Islet precursor cell (in vitro differentiated cells): ENCODE measurements around the gene IL12RB1.
"Not testable (repeated sequence)": the region's sequence is repeated elsewhere in the genome, so short reads cannot be mapped to it uniquely, and the experiment has no call there.

Experiments
- DNase-seq: peaks from one replicate; pipeline ENCODE4 v3.0.0-alpha.2; 2018

The IL12RB1 gene

GRCh38 chr19:18110609-18111232, 24.0 kb upstream of the IL12RB1 start:
- peak; percentile 43 for DNase-seq

- peak; percentile 63 for DNase-seq
These were observed 23.2 kb upstream of the IL12RB1 start for GRCh38 chr19:18109733-18110608.

- DNase-seq, result no peak
These were observed 22.6 kb upstream of the IL12RB1 start for GRCh38 chr19:18109341-18109732.

- DNase-seq, result no peak
These were observed 22.2 kb upstream of the IL12RB1 start for GRCh38 chr19:18108897-18109296.

- no peak for DNase-seq
These were observed 20.5 kb upstream of the IL12RB1 start for GRCh38 chr19:18107235-18107634.

GRCh38 chr19:18105259-18105658, 18.5 kb upstream of the IL12RB1 start:
- DNase-seq, result not testable (repeated sequence)

- DNase-seq, result no peak
These were observed 18.0 kb upstream of the IL12RB1 start for GRCh38 chr19:18104793-18105131.

GRCh38 chr19:18102916-18103542, 16.3 kb upstream of the IL12RB1 start:
- no peak for DNase-seq

GRCh38 chr19:18101268-18101667, 14.5 kb upstream of the IL12RB1 start:
- DNase-seq, result no peak

GRCh38 chr19:18100710-18101109, 14.0 kb upstream of the IL12RB1 start:
- DNase-seq, result peak; percentile 89

GRCh38 chr19:18099623-18099995, 12.9 kb upstream of the IL12RB1 start:
- DNase-seq, result no peak

GRCh38 chr19:18098891-18099622, 12.3 kb upstream of the IL12RB1 start:
- no peak for DNase-seq

GRCh38 chr19:18097993-18098890, 11.5 kb upstream of the IL12RB1 start:
- DNase-seq, result no peak

- DNase-seq, result peak; percentile 92
These were observed 10.7 kb upstream of the IL12RB1 start, which contains the start of gene MAST3 for GRCh38 chr19:18097217-18097992. Gene MAST3, plus strand, starts transcription at chr19:18097778. Its CDS starts 15 bp downstream, at chr19:18097793.

GRCh38 chr19:18096258-18096657, 9.5 kb upstream of the IL12RB1 start:
- no peak for DNase-seq

GRCh38 chr19:18093439-18094161, 6.9 kb upstream of the IL12RB1 start:
- DNase-seq, result no peak

- DNase-seq, result no peak
These were observed 4.5 kb upstream of the IL12RB1 start for GRCh38 chr19:18091217-18091608.

- no peak for DNase-seq
These were observed 3.9 kb upstream of the IL12RB1 start for GRCh38 chr19:18090545-18091216.

GRCh38 chr19:18089726-18090125, 3.0 kb upstream of the IL12RB1 start:
- no peak for DNase-seq

GRCh38 chr19:18089096-18089541, 2.4 kb upstream of the IL12RB1 start:
- not testable (repeated sequence) for DNase-seq
